ENCODE results near the gene BRCC3.
A peak's percentile ranks its signal among the peaks of the same experiment; 100 is the strongest.

The BRCC3 gene

DNA sequence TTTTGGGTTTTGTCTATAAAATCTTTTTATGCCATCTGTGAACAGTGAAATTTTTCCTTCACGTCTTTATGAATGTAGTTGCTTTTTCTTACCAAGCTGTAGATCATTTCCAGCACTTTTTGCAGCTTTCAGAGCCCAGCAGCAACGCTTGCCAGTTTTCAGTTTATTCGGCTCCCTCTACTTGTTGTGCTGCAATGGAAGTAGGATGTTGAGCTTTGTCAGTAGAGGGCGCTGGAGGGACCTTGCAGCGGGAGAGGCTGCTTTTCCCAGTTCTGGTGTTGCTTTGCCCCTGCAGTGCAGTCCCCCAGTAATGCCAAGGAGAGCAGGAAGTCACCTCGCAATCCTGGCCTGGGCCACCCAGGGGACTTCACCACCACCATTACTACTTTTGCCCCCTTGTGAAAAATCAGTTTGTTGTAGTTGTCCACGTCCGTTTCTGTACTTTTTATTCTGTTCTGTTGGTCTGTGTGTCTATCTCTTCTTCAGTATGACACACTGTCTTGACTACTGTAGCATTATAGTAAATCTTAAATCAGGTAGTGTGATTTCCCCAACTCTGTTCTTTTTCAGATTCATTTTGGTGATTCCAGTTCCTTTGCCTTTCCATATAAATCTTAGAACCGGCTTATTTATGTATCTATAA is 22.2 kb upstream of the BRCC3 start:
- Mint-ChIP-seq H3K9me3 (no peaks in the 10 kb centered on the region), H3K27ac (no peak overlapping the region), H3K4me1 (peaks cover 7% of the 10 kb centered on the region), H3K4me3 (no peak overlapping the region), H3K27me3 (no peaks in the 10 kb centered on the region), H3K36me3 (peaks cover 22% of the 10 kb centered on the region)
- ATAC-seq (ENCODE audit: low read depth) (peak; percentile 55), DNase-seq (ENCODE audit: low spot score in 2 of 2) (peak; percentile 18 to 24)

DNA sequence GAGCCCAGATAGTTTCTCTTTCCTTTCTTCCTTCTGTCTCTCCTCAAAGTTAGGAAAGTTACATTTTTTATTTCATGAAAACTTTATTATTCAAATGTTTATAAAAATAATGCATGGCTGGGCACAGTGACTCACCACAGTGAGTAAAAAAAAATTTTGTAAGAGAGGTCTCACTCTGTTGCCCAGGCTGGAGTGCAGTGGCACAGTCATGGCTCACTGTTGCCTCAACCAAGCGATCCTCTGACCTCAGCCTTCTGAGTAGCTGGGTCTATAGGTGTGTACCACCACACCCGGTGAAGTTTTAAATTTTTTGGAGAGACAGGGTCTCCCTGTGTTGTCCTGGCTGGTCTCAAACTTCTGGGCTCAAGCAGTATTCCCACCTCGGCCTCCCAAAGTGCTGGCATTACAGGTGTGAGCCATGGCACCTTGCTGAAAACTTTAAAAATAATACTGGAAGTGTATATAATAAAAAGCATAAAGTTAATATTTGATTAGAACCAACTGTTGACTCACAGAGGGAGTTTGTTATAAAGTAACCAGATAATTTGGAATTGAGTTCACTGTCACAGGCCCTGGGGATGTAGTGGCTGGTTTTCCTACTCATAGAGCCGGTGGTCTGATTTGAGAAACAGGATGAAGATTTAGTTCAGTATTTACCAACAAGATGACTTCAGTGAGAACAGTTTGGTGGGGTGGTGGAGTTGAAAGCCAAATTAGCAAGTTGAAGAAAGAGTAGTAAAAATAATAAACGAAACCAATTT is 18.4 kb upstream of the BRCC3 start:
- no peak for DNase-seq (ENCODE audit: low spot score in 2 of 2)
- H3K27ac Mint-ChIP-seq, result peak overlapping the region; percentile 48
- H3K27me3 Mint-ChIP-seq, result no peaks in the 10 kb centered on the region
- ATAC-seq (ENCODE audit: low read depth), result no peak
- no peak overlapping the region for H3K4me3 Mint-ChIP-seq
- H3K4me1 Mint-ChIP-seq, result peaks cover 5% of the 10 kb centered on the region
- no peaks in the 10 kb centered on the region for H3K9me3 Mint-ChIP-seq
- H3K36me3 Mint-ChIP-seq, result peaks cover 10% of the 10 kb centered on the region

DNA sequence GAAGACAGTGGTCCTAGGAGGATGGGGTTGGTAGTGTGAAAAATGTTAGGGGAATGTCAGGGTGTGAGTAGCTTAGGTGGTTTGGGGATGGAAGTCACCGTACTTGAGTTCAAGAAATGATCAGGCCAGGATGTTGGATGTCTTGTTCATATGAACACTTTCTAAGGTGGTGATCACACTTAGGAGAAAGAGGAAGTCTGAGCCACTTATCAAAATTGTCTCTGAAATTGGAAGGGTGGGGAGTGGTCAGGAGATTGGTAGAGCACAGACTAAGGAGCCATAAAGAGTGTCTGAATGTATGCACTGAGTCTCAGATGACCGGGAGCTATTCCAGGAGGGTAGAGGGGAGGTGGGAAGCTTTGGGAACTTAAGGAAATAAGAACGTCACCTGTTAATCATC is 17.7 kb upstream of the BRCC3 start:
- Mint-ChIP-seq H3K36me3 (peaks cover 10% of the 10 kb centered on the region), H3K27me3 (no peaks in the 10 kb centered on the region), H3K9me3 (no peaks in the 10 kb centered on the region), H3K4me3 (no peak overlapping the region), H3K27ac (peak overlapping the region; percentile 48), H3K4me1 (peaks cover 5% of the 10 kb centered on the region)
- ATAC-seq (ENCODE audit: low read depth), result no peak
- no peak for DNase-seq (ENCODE audit: low spot score in 2 of 2)

DNA sequence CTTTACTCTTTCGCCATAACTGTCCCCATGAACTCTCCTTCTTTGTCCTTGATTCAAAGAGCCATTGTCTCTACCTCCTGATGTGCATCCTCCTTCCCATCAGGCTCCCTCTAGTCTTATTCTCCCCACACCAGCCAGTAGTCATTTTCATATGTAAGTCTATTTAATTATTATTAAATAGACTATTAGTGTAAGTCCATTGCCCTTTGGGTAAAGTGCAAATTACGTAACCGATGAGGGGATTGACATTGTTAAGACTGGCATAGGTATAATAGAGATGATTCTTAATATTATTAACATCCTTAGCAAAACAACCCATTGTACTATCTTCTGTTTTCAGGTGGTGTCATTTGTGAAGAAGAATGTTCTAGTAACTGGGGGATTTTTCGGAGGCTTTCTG is 17.1 kb upstream of the BRCC3 start:
- Mint-ChIP-seq H3K36me3 (peaks cover 10% of the 10 kb centered on the region), H3K9me3 (no peaks in the 10 kb centered on the region), H3K4me3 (no peak overlapping the region), H3K27me3 (no peaks in the 10 kb centered on the region), H3K4me1 (peaks cover 3% of the 10 kb centered on the region), H3K27ac (no peak overlapping the region)
- ATAC-seq (ENCODE audit: low read depth), result no peak
- DNase-seq (ENCODE audit: low spot score in 2 of 2), result no peak

DNA sequence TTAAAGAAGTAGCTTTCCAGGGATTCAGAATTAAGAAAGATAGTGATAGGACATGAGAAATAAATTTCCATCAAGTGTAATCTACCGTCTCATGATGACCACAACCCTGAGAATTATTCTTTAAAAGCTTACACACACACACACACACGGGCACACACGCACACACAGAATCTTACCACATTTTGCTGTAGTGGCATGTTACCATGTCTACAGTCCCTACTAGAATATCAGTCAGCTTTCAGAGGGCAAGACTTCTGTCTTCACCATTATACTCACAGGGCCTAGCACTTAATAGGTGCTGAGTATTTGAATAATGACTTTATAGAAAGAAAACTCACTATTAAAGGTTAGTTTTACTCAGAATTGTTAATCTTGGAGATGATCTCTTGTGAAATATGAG is 15.8 kb upstream of the BRCC3 start:
- Mint-ChIP-seq H3K4me3 (no peak overlapping the region), H3K4me1 (peaks cover 3% of the 10 kb centered on the region), H3K27me3 (no peaks in the 10 kb centered on the region), H3K9me3 (no peaks in the 10 kb centered on the region), H3K36me3 (peaks cover 8% of the 10 kb centered on the region), H3K27ac (no peak overlapping the region)
- no peak for DNase-seq (ENCODE audit: low spot score in 2 of 2)
- no peak for ATAC-seq (ENCODE audit: low read depth)

DNA sequence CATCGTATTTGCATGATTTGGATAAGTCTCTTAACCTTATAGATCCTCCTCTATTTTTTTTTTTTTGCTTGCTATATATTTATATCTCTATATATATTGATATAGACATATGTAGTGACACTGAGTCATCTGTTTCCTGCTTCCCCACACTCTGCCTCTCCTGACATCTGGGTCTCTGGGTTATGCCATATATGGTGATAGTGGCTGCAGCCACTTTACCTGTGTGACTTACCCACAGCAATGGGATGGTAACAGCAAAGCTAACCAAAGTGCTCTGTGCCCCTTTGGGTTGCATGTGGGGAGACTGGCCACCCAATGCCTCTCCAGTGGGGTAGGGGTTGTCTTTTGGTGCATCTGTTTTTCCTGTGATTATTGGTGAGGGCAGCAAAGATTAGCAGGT is 14.8 kb upstream of the BRCC3 start:
- no peak for DNase-seq (ENCODE audit: low spot score in 2 of 2)
- ATAC-seq (ENCODE audit: low read depth), result no peak
- Mint-ChIP-seq H3K27me3 (no peaks in the 10 kb centered on the region), H3K27ac (no peak overlapping the region), H3K9me3 (no peaks in the 10 kb centered on the region), H3K4me3 (no peak overlapping the region), H3K4me1 (peaks cover 3% of the 10 kb centered on the region), H3K36me3 (peaks cover 7% of the 10 kb centered on the region)

DNA sequence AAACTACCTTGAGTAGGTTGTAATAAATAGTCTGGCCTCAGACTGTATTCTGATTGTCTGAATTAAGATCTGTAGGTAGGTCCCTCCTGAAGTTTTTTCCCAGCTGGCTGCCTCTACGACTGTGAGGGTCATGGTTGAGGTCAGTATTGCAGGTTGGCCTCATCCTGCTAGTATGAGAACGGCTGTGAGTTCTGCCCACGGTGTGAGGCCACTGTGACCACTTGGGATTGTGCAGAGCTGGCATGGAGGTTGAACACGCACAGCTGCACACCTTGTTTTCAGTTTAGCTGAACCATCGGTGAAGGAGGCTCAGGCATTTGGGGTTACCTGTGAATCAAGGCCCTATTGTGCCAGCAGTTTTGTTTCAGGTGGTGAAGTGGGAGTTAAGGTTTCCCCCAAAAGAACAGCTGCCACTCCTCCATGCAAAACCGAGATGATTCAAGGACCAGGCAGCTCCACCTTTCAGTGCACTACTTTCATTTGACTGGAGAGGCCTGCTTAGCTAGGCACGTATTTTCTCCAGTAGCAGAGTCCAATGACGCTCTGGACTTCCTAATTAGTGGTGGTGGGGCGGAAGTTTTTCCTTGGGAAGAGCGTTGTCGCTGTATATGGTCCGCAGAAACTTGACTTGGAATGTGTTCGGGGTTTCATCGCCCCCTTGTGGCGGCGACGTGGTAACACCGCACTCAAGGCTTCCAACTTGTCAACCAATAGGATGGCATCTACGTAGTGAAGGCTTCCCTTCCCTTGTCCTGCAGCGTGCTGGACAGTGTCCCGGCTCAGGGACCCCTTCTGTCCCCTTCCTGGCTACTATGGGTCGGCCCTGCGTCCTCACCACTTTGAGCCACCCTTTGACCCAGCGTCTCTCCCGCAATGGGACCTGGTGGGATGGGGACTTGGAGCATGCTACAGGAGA is 14.2 kb upstream of the BRCC3 start:
- H3K4me3 Mint-ChIP-seq, result peak overlapping the region; percentile 61
- H3K27ac Mint-ChIP-seq, result no peak overlapping the region
- H3K4me1 Mint-ChIP-seq, result peaks cover 3% of the 10 kb centered on the region
- peak; percentile 58 for ATAC-seq (ENCODE audit: low read depth)
- peak; percentile 28 to 33 for DNase-seq (ENCODE audit: low spot score in 2 of 2)
- H3K9me3 Mint-ChIP-seq, result no peaks in the 10 kb centered on the region
- peaks cover 3% of the 10 kb centered on the region for H3K36me3 Mint-ChIP-seq
- H3K27me3 Mint-ChIP-seq, result no peaks in the 10 kb centered on the region

DNA sequence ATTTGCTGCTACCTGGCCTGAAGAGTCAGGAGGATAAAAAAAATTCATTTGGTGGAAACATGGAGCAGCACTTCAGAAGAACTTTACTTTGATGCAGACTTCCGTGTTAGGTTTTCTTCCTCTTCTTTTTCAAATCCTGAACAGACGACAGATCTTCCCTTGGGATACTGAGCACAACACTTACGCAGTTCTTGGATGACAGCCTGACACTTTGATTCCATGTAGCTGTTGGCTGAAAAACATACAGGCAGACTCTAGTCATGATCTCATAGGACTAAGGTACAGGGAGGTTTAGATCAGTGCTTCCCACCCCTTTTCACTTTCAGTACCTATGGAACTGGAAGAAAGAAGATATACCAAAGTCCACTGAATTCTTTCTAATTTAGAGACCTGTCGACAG is 9.5 kb upstream of the BRCC3 start:
- H3K9me3 Mint-ChIP-seq, result no peaks in the 10 kb centered on the region
- H3K4me1 Mint-ChIP-seq, result peaks cover 3% of the 10 kb centered on the region
- H3K36me3 Mint-ChIP-seq, result no peaks in the 10 kb centered on the region
- ATAC-seq (ENCODE audit: low read depth) (no peak), DNase-seq (ENCODE audit: low spot score in 2 of 2) (no peak)
- no peak overlapping the region for H3K27ac Mint-ChIP-seq
- H3K4me3 Mint-ChIP-seq, result no peak overlapping the region
- H3K27me3 Mint-ChIP-seq, result no peaks in the 10 kb centered on the region

DNA sequence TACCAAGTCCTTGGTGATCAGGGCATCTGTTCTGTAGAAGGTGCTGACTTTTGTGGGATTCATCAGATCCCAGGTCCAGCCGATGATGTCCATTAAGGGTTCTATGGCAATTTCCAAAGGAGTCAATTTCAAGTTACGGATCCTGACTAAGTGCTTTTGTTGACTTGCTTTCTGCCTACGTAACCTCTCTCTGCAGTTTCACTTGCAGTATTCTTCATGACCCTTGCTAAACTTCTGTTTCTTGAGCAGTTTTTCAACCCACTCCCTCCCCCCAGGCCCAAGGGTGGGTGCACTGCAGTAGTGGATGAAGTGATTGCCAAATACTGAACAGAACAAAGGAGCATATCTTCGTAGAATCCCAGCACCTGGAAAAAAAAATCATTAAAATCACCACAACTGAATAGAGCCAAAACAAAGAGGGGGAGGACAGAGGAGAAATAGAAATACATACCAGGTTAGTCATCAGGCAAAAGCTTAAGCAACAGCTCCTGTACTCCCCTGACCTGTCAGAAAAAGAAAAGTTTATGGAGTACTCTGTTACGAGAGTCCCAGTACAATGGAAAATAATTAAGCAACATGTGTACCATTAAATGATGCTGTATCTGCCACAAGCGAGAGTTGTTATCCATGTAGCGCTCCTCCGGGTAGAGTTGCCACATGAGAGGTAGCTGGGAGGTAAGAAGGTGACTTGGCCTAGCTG is 6.1 kb upstream of the BRCC3 start:
- no peak for ATAC-seq (ENCODE audit: low read depth)
- Mint-ChIP-seq H3K36me3 (no peaks in the 10 kb centered on the region), H3K27me3 (no peaks in the 10 kb centered on the region), H3K4me1 (peaks cover 9% of the 10 kb centered on the region), H3K9me3 (no peaks in the 10 kb centered on the region), H3K4me3 (no peak overlapping the region), H3K27ac (no peak overlapping the region)
- no peak for DNase-seq (ENCODE audit: low spot score in 2 of 2)

DNA sequence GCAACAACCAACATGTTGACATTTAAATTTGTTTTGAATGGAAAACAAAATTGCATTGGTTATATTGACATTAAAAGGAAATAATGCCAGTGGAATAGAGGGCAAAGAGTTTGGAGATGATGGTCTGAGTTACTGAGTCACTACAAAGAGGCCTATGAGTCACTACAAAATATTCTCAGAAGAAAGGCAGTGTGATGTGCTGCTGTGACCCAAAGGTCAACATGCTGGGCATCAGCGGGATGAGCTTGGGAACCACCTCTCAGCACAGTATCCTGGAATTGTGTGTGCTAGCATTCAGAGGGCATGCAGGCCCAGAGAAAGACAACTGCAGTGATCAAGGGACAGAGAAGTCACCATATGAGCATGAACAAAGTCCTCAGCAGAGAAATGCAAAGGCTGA is 3.1 kb upstream of the BRCC3 start:
- no peaks in the 10 kb centered on the region for H3K36me3 Mint-ChIP-seq
- peaks cover 13% of the 10 kb centered on the region for H3K4me1 Mint-ChIP-seq
- no peaks in the 10 kb centered on the region for H3K27me3 Mint-ChIP-seq
- DNase-seq (ENCODE audit: low spot score in 2 of 2), result no peak
- no peaks in the 10 kb centered on the region for H3K9me3 Mint-ChIP-seq
- no peak overlapping the region for H3K4me3 Mint-ChIP-seq
- H3K27ac Mint-ChIP-seq, result no peak overlapping the region
- no peak for ATAC-seq (ENCODE audit: low read depth)

DNA sequence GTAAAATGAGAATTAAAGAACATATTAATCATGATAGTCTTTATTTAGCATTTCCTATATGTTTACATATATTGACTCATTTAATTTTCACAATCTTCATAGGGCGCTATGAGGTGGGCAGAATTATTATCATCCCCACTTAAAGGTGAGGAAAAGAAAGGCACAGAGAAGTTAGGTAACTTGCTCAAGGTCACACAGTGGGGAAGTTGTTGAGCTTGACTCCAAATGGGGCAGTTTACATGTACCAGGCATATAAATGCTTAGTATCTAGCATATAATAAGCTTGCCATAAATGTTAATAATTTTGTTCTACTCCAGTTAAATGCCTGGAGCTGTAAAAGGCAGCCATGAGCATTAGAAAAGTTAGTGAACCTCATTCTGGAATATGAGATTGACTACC is 1.9 kb upstream of the BRCC3 start:
- Mint-ChIP-seq H3K4me3 (no peak overlapping the region), H3K9me3 (no peaks in the 10 kb centered on the region), H3K36me3 (peaks cover 10% of the 10 kb centered on the region), H3K4me1 (peaks cover 23% of the 10 kb centered on the region), H3K27me3 (no peaks in the 10 kb centered on the region), H3K27ac (no peak overlapping the region)
- DNase-seq (ENCODE audit: low spot score in 2 of 2), result no peak
- ATAC-seq (ENCODE audit: low read depth), result no peak

DNA sequence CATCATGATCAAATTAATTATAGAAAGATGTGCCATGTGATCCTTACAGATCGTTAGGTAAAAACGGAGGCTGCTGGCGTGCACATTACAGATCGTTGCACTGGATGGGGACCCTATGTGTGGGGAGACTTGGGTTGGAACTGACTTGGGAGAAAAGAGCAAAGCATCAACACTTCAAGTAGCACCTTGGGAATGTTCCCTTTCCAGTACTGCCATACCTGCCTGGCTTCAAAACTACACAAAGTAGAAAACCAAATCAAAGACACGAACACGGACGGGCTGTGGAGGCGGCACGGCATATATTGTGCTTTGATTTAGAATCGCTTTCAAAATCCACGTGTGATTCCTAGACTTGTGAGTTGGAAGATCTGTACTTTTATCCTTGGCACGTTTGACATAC is 1.3 kb upstream of the BRCC3 start:
- DNase-seq (ENCODE audit: low spot score in 2 of 2), result no peak
- ATAC-seq (ENCODE audit: low read depth), result no peak
- Mint-ChIP-seq H3K27me3 (no peaks in the 10 kb centered on the region), H3K9me3 (no peaks in the 10 kb centered on the region), H3K27ac (peak overlapping the region; percentile 93), H3K36me3 (peaks cover 10% of the 10 kb centered on the region), H3K4me3 (peak overlapping the region; percentile 81), H3K4me1 (peaks cover 24% of the 10 kb centered on the region)

DNA sequence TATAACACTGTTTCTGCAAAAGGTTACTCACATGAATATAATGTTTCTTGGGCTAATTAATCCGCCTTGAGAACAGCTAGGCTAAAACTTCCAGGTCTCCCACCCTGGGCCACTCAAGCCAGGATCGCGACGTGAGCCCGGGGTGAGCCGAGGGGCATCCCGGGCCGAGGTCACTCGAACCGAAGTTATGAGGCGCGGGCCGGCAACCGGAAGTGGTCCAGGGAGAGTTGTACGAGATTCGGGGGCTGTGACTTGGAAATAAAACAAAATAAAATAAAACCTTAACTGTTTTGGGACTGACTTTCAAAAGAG is 689 bp upstream of the BRCC3 start:
- no peak for ATAC-seq (ENCODE audit: low read depth)
- no peak for DNase-seq (ENCODE audit: low spot score in 2 of 2)
- Mint-ChIP-seq H3K4me1 (peaks cover 29% of the 10 kb centered on the region), H3K4me3 (peak overlapping the region; percentile 81), H3K27ac (peak overlapping the region; percentile 93), H3K27me3 (no peaks in the 10 kb centered on the region), H3K9me3 (no peaks in the 10 kb centered on the region), H3K36me3 (peaks cover 15% of the 10 kb centered on the region)
